NCI-H2107 treated with DMSO at 0.1 percent for 48 hours (cell line): ENCODE data around the gene NCOA3.
A peak's percentile ranks its signal among the peaks of the same experiment; 100 is the strongest.
"Not testable (repeated sequence)": the region's sequence is repeated elsewhere in the genome, so short reads cannot be mapped to it uniquely, and the experiment has no call there.

ENCODE experiments used
- DNase-seq: peaks from one replicate; lab custom pipeline; 2025; ENCODE audit not compliant: unreplicated experiment; lab: John Stamatoyannopoulos, UW

NCOA3 gene

GRCh38 chr20:47500554-47500953 is 1.1 kb upstream of the NCOA3 start:
- no peak for DNase-seq

- no peak for DNase-seq
Observed at GRCh38 chr20:47501116-47501481, 588 bp upstream of the NCOA3 start.

GRCh38 chr20:47502271-47503239 is 868 bp downstream of the NCOA3 start:
- peak; percentile 15 for DNase-seq

GRCh38 chr20:47503685-47504084 is 2.0 kb downstream of the NCOA3 start:
- peak; percentile 24 for DNase-seq

GRCh38 chr20:47506335-47506734 is 4.6 kb downstream of the NCOA3 start:
- no peak for DNase-seq

GRCh38 chr20:47506850-47507249 is 5.2 kb downstream of the NCOA3 start:
- no peak for DNase-seq

GRCh38 chr20:47507275-47507981 is 5.7 kb downstream of the NCOA3 start:
- not testable (repeated sequence) for DNase-seq

GRCh38 chr20:47508278-47508677 is 6.6 kb downstream of the NCOA3 start:
- DNase-seq: no peak

GRCh38 chr20:47509104-47509661 is 7.5 kb downstream of the NCOA3 start:
- DNase-seq: no peak

- DNase-seq: no peak
Observed at GRCh38 chr20:47509685-47510084, 8.0 kb downstream of the NCOA3 start.

- no peak for DNase-seq
Observed at GRCh38 chr20:47515843-47516242, 14.2 kb downstream of the NCOA3 start.

GRCh38 chr20:47521059-47521808 is 19.5 kb downstream of the NCOA3 start:
- no peak for DNase-seq

- no peak for DNase-seq
Observed at GRCh38 chr20:47524015-47524784, 22.5 kb downstream of the NCOA3 start.

GRCh38 chr20:47527004-47527800 is 25.5 kb downstream of the NCOA3 start:
- no peak for DNase-seq

- DNase-seq: no peak
Observed at GRCh38 chr20:47529840-47530239, 28.2 kb downstream of the NCOA3 start.

- DNase-seq: no peak
Observed at GRCh38 chr20:47531458-47531857, 29.8 kb downstream of the NCOA3 start.

- DNase-seq: no peak
Observed at GRCh38 chr20:47532002-47532401, 30.3 kb downstream of the NCOA3 start.

- no peak for DNase-seq
Observed at GRCh38 chr20:47533518-47534062, 31.9 kb downstream of the NCOA3 start.

- DNase-seq: no peak
Observed at GRCh38 chr20:47534405-47534804, 32.7 kb downstream of the NCOA3 start.
